Left renal cortex interstitium (tissue), 4 donors: Measurements from ENCODE around the gene FOS. TPM values are rescaled to one million over a fixed set of nuclear protein-coding genes. Genes with fewer than 3 reads are reported as not detected.
A peak's percentile ranks its signal among the peaks of the same experiment; 100 is the strongest.

Experiments used
- DNase-seq, 4 donors: peaks; one replicate each; pipeline ENCODE4 v3.0.0-alpha.2; 2013; ENCODE audit warnings: low read depth in 4 of 4, low spot score in 2 of 4, missing footprints in 1 of 4
- polyA plus RNA-seq, 4 donors: library from polyadenylated mRNA; unstranded; fragments of 120-200 nt; gene quantifications; one replicate each; pipeline ENCODE4 v1.2.1, GENCODE V29; 2013; ENCODE audit not compliant: insufficient read length in 4 of 4

FOS gene
- polyA plus RNA-seq, 4 donors = 42.5 to 913 (median 86.9) TPM

GRCh38 chr14:75249958-75250336, 28.7 kb upstream of the FOS start:
- no peak for DNase-seq

GRCh38 chr14:75250800-75251199, 27.8 kb upstream of the FOS start:
- no peak for DNase-seq

GRCh38 chr14:75252254-75252837, 26.3 kb upstream of the FOS start:
- no peak for DNase-seq

GRCh38 chr14:75254381-75254822, 24.2 kb upstream of the FOS start:
- peak in 1 of 4 donors; percentile 31 for DNase-seq

DNA sequence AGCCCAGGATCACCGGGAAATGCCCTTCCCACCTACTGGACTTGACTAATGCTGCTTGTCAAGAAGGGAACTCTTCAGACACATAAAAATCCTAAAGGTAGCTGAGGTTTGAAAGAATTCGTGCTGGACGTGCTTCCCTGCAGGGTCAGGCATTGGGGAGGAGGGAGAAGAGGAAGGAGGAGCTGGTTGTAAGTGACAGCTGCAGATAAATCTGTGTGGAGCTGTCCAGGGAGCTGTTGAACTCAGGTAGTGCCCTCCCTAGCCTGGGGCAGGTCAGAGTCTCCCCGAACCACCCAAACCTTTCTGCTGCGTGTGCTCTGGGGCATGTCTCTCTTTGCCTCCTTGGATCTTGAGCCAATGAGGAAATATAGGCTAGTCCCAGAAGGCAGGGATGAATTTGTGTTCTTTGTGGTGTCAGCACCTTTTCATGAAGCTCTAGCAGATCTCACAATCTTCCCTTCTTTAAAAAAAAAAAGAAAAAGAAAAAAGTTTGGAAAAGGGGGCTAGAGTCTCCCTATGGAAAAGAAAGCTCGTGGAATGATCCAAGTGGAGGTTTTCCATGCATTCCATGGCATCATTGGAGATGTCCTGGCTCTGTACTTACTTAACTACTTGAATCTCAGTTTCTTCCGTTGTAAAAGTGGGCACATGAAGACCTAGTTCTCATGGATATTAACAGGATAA, 23.6 kb upstream of the FOS start:
- no peak for DNase-seq

- peak in 1 of 4 donors; percentile 21 for DNase-seq
Measured at GRCh38 chr14:75258079-75258802, 20.4 kb upstream of the FOS start.

DNA sequence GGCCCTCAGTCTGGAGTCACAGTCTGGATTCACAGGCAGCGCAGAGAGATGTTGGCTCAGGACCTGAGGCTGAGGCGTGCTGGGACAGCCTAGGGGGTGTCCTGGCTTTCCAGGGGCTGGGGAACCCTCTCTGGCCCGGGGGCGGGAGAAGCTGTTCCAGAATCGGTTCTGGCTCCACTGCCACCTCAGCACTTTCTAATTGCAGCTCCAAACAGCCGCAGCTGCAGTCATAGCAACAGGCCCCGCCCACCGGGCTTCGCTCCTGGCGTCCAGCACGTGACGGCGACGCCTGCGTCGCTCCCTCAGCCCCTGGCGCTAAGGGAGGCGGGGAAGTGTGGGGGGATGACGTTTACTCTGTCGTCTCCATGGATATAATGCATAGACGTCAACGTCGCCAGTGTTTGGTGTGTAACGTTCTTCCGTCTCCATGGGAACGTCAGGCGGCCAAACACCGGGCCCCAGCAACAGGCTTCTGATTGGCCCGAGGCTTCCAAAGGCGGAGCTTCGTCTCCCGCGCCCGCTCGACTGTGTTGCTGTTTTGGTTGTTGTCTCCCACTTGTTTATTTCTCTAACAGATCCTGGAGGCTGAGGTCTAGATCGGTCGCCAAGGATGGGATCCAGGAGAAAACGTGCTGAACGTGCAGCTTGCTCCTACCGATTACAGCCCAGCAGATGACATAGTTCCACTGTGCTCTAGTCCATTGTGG, 19.7 kb upstream of the FOS start:
- DNase-seq = peak; percentile 98 to 99 (median 98)

- DNase-seq = peak in 1 of 4 donors; percentile 65
Measured at GRCh38 chr14:75259510-75259855, 19.1 kb upstream of the FOS start.

- DNase-seq = no peak
Measured at GRCh38 chr14:75260025-75260763, 18.4 kb upstream of the FOS start.

DNA sequence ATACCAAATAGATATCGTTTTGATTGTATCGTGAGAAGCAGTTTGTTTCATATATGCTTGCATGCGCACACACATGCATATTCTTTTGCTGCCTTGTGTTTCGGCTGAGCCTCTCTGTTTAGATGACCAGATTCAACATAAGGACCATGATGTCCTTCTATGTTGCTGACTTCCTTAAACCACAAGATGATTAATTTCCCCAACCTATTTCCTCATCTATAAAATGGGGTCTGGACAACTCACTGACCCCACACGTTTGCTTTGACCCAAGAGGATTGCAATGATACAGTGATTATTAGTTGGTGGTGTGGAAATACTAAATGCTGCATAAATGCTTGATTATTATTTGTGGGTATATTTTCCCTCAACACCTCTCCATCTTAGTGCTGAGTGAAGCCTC, 16.8 kb upstream of the FOS start:
- no peak for DNase-seq

- DNase-seq = no peak
Measured at GRCh38 chr14:75262641-75263040, 16.0 kb upstream of the FOS start.

- DNase-seq = no peak
Measured at GRCh38 chr14:75264036-75264435, 14.6 kb upstream of the FOS start.

GRCh38 chr14:75267141-75267721, 11.4 kb upstream of the FOS start:
- peak in 1 of 4 donors; percentile 45 for DNase-seq

- no peak for DNase-seq
Measured at GRCh38 chr14:75268633-75269550, 9.7 kb upstream of the FOS start.

DNA sequence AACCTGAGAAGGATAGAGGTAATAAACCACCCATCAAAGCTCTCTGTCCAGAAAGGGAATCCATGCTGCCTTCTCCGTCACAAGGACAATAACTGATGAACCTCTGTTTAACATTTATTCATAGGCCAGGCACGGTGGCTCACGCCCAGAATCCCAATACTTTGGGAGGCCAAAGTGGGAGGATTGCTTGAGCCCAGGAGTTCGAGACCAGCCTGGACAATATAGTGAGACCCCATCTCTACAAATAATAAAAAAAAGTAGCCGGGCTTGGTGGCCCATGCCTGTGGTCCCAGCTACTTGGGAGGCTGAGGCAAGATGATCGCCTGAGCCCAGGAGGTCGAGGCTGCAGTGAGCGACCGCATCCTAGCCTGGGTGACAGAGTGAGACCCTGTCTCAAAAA, 7.1 kb upstream of the FOS start:
- no peak for DNase-seq

GRCh38 chr14:75273272-75274049, 5.2 kb upstream of the FOS start:
- DNase-seq = no peak

- DNase-seq = no peak
Measured at GRCh38 chr14:75274050-75274898, 4.4 kb upstream of the FOS start.
